ENCODE data around the gene PAQR5.
"Not testable (repeated sequence)": the region's sequence is repeated elsewhere in the genome, so short reads cannot be mapped to it uniquely, and the experiment has no call there.

The PAQR5 gene

GRCh38 chr15:69298697-69299441, at the start of gene PAQR5:
PAQR5 (plus strand) TSS chr15:69298912; CDS start chr15:69360081, 61,169 bp downstream.
- DNase-seq (ENCODE audit: low read depth): peak; percentile 2

GRCh38 chr15:69253156-69253555, 45.6 kb upstream of the PAQR5 start:
- DNase-seq (ENCODE audit: low read depth): no peak

GRCh38 chr15:69265347-69265955, 33.3 kb upstream of the PAQR5 start:
- DNase-seq (ENCODE audit: low read depth): no peak

GRCh38 chr15:69271217-69271616, 27.5 kb upstream of the PAQR5 start:
- no peak for DNase-seq (ENCODE audit: low read depth)

- no peak for DNase-seq (ENCODE audit: low read depth)
Observed at GRCh38 chr15:69272139-69272538, 26.6 kb upstream of the PAQR5 start.

GRCh38 chr15:69272891-69273290, 25.8 kb upstream of the PAQR5 start:
- DNase-seq (ENCODE audit: low read depth): no peak

- no peak for DNase-seq (ENCODE audit: low read depth)
Observed at GRCh38 chr15:69275074-69275670, 23.5 kb upstream of the PAQR5 start.

- no peak for DNase-seq (ENCODE audit: low read depth)
Observed at GRCh38 chr15:69275933-69276560, 22.7 kb upstream of the PAQR5 start.

- no peak for DNase-seq (ENCODE audit: low read depth)
Observed at GRCh38 chr15:69277316-69277715, 21.4 kb upstream of the PAQR5 start.

GRCh38 chr15:69279636-69280035, 19.1 kb upstream of the PAQR5 start:
- DNase-seq (ENCODE audit: low read depth): no peak

GRCh38 chr15:69280783-69281182, 17.9 kb upstream of the PAQR5 start:
- DNase-seq (ENCODE audit: low read depth): no peak

- DNase-seq (ENCODE audit: low read depth): no peak
Observed at GRCh38 chr15:69282104-69282743, 16.5 kb upstream of the PAQR5 start.

GRCh38 chr15:69285834-69286233, 12.9 kb upstream of the PAQR5 start:
- DNase-seq (ENCODE audit: low read depth): no peak

- DNase-seq (ENCODE audit: low read depth): no peak
Observed at GRCh38 chr15:69288011-69288410, 10.7 kb upstream of the PAQR5 start.

GRCh38 chr15:69288531-69289341, 10.0 kb upstream of the PAQR5 start:
- DNase-seq (ENCODE audit: low read depth): no peak

GRCh38 chr15:69289342-69290146, 9.2 kb upstream of the PAQR5 start:
- DNase-seq (ENCODE audit: low read depth): no peak

GRCh38 chr15:69290346-69291164, 8.2 kb upstream of the PAQR5 start:
- no peak for DNase-seq (ENCODE audit: low read depth)

- not testable (repeated sequence) for DNase-seq (ENCODE audit: low read depth)
Observed at GRCh38 chr15:69291651-69292050, 7.1 kb upstream of the PAQR5 start.

- DNase-seq (ENCODE audit: low read depth): no peak
Observed at GRCh38 chr15:69292826-69293420, 5.8 kb upstream of the PAQR5 start.

Data from stimulated activated CD8-positive, alpha-beta memory T cell treated with anti-CD3 and anti-CD28 coated beads, Interleukin-4, amount 100 ng/mL, for 24 hours (primary cell).